GM18870 (cell line): ENCODE results near the gene RPAP3.
A peak's percentile ranks its signal among the peaks of the same experiment; 100 is the strongest.

Experiments used
- ATAC-seq: cut with Tn5 transposase; IDR thresholded peaks from one replicate; pipeline ENCODE4 v1.9.1; 2021; ENCODE audit warnings: moderate library complexity; ENCODE audit not compliant: unreplicated experiment

RPAP3 gene, protein sequence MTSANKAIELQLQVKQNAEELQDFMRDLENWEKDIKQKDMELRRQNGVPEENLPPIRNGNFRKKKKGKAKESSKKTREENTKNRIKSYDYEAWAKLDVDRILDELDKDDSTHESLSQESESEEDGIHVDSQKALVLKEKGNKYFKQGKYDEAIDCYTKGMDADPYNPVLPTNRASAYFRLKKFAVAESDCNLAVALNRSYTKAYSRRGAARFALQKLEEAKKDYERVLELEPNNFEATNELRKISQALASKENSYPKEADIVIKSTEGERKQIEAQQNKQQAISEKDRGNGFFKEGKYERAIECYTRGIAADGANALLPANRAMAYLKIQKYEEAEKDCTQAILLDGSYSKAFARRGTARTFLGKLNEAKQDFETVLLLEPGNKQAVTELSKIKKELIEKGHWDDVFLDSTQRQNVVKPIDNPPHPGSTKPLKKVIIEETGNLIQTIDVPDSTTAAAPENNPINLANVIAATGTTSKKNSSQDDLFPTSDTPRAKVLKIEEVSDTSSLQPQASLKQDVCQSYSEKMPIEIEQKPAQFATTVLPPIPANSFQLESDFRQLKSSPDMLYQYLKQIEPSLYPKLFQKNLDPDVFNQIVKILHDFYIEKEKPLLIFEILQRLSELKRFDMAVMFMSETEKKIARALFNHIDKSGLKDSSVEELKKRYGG

DNA sequence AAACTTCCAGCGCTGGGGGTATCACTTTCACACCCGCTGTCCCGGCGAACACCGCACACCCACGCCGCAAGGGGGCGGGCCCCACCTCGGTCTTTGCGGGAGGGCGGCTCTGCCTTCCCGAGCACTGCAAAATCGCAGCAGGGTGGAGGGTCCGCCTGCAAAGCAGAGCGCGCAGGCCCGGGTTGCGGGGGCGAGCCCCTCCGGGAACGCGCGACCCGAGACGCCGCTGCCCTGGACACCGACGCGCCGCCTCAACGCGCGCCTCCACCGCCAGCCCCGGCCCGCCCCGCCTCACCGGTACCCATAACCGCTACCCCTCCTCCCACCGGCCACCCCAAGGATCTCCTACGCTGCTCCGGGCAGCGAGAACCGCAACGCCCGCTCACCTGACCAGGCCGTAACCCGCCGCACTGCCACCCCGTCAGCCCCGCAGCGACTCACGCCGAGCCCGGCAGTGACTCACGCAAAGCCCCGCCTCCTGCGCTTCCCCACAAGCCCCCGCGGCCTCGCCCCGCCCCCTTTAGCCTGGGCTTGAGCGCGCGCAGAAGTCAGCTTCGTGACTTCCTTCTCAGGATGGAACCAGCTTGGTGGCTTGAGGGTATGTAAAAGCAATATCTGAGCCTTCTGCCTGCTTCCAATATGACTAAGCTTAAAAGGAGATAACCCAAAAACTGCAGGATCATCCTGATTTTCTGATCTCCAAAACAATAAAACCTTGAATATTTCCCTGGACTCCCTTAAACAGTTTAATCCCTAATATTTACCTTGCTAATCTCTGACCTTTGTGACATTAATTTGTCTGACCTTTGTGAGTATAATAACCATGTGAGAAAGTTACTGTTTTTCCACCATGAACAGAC is at the start of gene RPAP3:
Gene RPAP3 (minus strand): TSS at position 465 of the 860 bp plus-strand sequence. CDS start 3,190 bp downstream, outside the sequence.
- ATAC-seq = peak; percentile 61

DNA sequence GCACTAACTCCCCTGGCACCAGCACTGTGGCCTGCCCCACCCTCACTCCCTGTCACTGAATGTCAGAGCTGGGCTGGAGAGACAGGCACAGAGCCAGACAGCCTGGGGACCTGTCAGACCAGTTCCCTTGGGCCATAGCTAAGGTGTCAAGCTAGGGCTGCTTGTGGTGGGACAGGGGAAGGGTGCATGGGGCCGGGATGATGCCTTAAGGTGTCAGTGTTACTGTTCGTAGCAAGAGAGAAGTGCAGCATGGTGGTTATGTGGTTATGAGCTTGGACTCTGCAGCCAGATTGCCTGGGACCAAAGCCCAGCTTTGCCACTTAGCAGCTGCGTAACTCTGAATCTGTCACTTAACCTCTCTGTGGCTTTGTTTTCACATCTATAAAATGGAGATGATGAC is 49.1 kb upstream of the RPAP3 start:
- ATAC-seq = no peak

DNA sequence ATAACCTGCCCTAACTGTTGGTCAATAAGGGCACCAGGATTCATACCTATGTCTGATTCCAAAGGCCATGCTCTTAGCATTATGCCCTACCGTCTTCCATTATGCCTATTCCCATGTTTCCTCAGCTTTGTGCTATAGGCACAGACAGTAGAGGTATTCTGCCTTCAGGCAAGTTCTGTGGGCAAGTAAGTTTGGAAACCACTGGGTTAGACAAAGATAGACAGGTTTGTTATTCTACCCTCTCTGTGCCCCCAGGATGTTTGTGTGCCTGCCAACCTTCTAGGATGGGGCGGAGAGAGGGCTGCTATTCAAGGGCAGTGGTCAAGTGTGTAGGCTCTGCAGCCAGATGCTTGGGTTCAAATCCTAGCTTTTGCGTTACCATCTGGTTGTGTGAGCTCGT is 48.3 kb upstream of the RPAP3 start:
- no peak for ATAC-seq

DNA sequence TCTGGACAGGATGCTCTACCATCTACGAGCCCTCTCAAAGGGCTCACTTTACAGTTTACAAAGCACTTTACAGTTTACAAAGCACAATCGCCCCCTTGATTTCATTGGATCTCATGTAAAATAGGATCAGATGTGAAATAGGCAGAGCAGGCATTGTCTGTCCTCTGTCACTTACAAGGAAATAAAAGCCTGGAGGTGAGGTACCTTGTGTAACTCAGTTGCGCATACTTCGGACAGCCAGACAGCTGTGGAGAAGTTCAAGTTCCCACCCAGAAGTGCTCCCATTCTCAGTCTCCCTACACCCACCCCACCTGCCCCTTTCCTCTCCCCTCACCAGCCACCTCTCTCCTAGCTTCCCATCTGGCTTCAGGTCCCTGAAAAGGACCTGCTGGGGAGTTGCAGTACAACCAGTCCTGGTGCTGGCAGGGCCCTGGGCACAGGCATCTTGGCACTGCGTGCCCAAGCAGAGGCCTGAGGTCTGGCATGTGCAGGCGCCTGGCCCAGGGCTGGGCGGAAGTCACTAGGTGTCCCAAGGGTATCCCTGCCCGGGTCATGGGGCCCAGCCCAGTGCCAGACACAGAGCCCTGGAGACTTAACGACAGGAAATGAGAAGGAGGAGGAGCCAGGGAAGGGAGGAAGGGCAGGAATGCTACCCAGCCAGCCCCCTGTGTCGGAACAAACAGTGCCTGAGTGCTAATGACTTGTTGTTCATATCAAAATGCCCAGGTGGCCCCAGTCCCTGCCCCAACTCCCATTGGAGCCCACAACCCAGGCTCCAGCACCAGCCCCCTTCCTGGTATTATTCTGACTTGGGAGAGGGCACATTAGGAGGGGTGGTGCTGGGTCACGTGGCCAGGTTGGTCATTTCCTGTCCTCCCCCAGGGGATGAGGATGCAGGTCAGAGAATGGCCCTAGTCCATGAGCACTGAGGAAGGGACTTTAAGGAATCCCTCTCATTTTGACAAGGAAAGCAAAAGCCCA is 47.5 kb upstream of the RPAP3 start:
- no peak for ATAC-seq

DNA sequence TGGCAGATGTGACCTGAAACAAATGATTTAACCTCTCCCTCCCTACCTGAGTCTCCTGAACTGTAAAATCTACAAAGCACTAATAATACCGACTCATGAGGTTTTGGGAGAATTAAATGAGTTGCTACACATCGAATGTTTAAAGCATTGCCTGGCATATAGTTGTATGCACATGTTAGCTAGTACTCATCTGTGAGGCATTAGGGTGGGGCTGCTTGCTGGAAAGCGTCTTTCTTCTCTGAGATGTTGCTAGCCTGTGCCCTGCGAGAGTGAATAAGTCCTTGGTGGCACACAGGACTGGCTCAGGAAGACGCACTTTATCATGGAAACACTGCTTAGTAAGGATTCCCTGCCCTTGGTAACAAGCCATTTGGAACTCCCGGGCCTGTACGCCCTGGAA is 46.7 kb upstream of the RPAP3 start:
- no peak for ATAC-seq

DNA sequence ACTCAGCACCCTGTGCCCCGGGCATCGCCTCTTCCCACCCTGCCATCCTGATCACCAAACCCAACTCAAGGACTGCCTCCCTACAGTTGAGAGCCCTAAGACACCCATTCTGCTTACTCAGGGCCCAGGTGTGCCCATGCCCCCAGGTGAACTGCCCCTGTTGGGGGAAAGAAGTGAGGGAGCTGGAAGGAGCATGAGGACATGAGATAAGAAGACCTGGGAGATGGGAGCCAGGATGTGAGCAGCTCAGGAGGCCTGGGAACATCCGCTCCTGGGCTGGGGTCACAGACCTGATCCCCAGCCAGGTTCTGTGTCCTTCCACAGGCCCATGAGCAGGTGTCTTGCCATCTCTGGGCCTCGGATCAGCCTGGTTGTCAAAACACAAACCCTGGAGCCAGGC is 46.3 kb upstream of the RPAP3 start:
- ATAC-seq = no peak

DNA sequence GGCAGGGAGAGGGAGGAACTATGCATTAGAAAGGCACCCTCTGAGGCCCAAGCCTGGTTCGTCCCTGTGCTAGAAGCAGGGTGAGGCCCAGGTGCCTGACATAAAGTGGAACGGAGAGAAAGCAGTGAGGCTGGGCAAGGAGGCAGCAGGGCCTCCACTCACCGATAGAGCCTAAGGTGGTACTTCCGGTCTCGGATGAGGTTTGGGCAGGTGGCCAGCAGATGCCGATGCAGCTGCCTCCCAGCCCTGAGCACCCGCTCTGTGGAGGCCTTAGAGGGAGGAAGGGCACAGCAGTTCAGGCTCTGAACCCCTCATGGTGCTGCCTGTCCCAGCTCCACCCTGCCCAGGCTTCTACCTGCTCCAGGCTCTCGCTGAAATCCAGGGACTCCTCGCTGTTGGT is 45.7 kb upstream of the RPAP3 start:
- ATAC-seq = no peak

DNA sequence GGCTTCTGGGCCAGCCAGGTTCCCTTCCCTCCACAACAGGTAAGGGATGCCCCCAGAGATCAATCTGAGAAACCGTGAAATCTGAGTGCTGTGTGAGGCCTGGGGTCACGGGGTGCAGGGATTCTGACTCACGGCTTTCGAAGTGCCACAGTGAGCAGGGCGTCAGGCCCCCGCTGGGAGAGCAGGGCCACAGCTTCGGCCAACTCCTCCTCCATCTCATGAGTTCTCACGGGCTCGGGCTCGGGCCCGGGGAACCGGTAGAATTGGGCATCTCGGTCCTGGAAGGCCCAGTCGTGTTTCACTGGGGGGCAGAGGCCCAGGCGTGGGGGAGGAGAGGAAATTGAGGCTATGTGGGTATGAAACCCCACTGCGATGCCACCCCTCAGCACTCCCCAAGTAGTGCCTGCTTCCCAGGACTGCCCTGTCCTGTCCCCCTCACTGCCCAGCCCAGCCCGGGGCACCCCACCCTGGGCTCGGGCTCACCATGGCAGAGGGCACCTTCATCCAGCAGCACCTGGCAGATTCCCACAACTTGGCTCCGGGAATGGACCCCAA is 45.2 kb upstream of the RPAP3 start:
- ATAC-seq = no peak

DNA sequence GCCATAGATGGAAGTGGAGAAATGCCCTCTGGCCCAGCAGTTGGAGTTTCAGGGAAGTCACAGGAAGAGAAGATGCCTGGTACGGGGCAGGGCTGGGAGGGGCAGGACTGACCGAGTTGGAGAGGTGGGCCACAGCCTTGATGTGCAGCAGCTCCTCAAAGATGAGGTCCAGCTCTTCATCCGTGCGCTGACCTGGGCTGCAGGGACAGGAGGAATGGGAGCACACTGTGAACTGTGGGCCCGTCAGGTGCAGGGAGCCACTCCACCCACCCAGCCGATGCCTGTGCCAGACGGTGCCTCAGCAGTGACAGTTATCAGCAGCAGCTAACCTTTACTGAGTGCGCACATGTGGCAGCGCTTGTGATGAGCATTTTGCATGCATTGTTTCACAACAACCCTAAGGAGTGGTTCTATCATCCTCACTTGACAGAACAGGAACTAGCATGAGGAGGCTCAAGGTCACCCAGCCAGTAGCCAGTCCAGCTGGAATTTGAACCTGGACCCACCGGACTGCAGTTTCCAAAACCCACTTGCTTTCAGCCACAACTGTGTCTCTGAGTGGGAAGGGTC is 44.5 kb upstream of the RPAP3 start:
- ATAC-seq = no peak

DNA sequence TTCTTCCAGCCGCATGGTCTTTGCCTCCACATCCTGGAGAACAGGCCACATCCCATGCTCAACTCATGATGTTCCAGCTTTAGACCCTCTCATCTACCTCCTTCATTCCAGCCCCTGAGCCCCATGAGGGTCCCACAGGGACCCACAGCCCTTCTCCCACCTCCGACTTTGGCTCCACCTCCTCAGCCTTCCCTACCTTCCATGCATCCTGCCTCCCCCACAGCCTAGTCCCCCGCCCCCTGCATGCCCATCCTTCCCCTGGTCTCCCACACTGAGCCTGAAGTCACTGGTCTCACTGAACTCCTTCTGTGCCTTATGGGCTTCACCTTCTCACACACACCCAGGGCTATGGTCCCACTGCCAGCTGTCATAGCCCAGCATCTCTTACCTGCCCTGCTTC is 43.1 kb upstream of the RPAP3 start:
- no peak for ATAC-seq

DNA sequence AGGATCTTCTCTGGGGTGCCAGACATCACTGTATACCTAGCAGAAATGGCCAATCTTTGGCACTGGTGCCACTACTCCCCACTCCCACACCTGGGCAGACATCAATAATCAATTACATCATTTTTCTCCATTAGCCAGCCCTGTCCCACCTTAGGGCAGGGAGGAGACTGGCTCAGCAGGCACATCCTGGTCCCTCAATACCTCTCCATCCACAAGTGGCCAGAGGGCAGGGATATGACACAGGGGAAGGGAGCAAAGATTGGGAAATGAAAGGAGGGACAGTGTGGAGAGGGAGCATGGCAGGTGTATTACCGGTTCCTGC is 42.6 kb upstream of the RPAP3 start:
- no peak for ATAC-seq

DNA sequence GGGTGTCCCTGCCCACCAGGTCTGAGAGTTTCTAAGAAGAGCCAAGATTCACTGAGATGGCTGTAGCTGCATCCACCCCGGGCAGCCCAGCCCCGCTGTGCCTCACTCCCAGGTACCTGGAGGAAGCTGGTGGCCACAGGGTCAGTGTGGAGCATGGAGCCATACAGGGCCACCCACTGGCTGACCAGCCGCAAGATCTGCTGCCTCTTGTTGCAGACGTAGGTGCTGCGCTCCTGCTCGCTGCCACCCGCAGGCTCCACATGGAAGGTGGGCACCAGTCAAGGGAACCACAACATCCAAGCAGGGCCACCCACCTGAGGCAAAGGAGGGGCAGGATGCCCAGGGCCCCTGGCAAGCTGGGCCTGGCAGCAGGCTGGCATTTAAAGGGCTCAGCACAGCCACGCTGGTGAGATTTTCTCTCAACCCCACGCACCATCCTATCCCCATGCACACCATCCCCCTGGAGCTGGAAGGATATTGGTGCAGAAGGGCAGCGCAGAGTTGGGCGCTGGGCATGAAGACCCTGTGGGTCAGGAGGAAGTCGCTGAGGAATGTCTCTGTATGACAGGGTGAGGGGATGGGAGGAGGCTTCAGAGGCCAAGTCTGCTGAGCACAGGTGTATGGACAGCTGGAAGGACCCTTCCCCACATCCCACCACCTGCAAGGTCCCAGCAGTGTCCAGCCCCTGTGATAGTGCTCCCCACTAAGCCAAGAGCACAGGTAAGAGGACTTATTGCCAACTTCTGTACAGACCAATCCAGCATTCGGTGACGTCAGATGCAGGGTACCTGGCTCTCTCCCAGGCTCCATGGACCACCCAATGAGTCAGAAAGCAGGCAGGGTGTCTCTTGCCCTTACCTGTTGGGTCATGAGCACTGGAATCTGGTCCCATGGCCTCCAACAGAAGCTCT is 42.0 kb upstream of the RPAP3 start:
- ATAC-seq = no peak

DNA sequence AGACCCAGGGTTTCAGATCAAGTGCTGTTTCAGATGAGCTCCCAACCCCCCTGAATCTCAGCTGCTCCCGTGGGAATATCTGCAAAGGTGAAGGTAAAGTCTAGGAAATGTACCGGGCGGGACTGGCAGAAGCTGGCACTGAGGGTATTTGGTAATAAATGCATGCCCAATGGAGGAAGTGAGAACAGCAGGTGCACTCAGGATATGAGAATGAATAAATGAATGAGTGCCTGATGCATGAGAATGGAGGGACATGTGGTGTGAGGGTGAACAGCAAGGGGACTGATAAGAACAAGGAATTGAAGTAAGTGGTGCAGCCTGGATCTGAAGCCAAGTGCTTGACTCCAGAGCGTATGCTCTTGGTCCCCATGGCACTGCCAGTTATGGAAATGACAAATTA is 41.3 kb upstream of the RPAP3 start:
- no peak for ATAC-seq

DNA sequence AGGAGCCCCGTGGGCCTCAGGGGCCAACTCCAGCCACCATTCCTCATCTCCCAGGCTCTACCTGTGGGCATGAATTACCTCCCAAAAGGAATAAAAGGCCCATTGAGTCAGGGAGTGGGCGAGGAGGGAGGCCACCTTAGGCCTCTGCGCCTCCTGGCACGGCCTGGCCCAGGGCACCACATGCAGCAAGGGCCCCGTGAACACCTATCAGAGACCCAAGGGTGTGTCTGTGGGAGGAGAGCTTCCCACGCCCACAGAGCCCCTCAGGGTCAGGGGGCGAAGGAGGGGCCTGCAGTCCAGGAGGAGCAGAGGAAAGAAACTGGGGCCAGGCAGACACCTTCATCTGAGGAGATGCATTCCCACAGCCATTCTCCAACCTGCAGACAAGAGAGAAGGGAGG is 40.7 kb upstream of the RPAP3 start:
- ATAC-seq = no peak

DNA sequence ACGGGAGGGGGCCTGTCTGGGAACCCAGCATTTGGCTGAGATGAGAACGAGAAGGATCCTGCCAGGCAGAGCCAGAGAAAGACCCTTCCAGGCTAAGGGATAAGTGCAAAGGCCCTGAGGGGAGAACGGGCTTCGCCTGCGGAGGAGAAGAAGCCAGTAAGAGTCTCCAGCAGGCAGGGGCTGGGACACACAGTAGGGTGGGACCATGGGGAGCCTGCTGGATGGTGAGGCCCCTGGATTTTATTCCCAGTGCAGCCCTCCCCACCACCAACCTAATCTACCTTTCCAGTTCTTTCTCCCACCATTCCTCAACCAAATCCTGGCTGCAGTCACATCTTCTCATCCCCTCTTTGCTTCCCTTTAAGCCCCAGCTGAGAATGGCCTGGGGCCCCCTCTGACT is 40.2 kb upstream of the RPAP3 start:
- ATAC-seq = no peak

DNA sequence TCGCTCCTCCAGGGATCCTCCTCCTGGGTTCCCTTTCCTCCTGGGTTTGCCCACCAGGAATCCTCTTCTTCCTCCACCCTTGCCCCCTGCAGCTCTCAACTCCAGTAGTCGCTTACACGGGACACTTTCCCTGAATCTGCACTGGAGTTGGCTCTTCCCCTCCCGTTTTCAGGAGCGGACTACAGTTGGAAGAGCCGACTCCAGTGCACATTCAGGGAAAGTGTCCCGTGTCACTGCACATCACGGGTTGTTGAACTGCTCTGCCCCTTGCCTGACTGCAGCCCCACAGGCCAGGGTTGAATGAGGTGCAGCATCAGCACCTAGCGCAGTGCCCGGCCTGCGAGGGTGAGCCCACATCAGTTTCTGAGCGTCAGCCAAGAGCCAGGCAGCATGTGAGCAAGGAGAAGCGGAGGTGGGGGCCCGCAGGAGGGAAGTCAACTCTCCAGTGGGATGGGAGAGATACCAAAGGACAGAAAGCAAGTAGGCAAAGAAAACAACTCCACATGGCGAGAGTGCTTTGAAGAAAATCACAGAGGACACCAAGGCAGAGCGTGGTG is 39.7 kb upstream of the RPAP3 start:
- no peak for ATAC-seq

DNA sequence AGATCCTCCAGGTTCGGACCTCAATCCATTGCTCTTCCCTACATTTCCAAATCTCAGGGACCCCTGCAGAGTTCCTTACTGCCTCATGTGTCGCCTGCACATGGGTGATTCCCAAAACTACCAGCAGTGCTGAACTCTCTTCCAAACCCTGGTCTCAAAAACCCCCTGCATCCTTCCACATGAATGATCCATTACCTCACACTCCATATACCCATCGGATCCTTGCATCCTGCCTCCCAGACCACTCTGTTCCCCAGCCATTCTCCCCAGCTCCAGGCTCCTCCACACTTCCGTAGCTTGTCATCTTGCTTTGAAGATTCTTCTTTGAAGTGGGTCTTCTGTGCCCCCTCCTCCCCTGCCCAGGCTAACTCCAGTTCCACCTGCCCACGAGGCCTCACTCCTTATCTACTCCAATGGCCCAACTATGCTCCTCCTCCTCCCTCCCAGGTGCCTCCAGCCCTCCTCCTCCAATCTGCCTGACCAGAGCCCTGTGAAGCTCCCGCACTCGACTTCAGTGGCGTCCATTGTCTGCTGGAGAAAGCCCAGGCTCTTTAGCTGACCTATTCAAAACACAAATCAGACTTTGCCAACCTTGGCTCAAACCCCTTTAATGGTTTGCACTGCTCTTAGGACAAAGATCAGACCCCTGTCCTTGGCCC is 39.1 kb upstream of the RPAP3 start:
- no peak for ATAC-seq

DNA sequence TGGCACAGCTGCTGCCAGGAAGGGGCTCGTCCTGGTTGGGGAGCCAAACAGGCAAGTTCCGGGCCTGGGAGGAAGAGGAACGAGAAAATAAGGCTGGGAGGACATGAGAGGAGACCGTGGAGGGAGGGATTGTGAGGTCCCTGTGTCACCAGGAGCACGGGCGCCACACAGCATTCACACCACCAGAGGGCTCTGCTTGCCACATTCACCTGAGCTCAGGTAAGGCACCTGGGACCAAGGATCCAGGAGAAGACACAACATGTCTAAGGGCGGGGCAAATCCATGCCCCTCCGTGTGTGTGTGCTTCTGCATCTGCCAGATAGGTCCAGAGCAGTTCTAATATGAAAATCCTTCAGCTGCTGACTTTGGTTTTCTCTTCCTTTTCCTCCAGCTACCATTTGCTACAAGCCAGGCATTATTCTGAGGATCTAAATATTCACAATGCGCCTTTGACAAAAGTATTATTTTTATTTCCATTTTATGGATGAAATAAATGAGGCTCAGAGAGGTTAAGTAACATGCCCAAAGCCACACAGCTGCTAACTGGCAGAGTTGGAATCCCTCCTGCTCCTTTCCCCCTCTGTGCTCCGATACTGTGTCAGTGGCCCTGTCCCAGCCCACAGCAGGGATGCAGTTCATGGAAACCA is 38.3 kb upstream of the RPAP3 start:
- no peak for ATAC-seq
